ENCODE results near the gene C1QB. TPM values are rescaled to one million over a fixed set of nuclear protein-coding genes. Genes with fewer than 3 reads are reported as not detected.
"Not testable (repeated sequence)": the region's sequence is repeated elsewhere in the genome, so short reads cannot be mapped to it uniquely, and the experiment has no call there.

Gene C1QB
- total and polyA plus RNA-seq, 5 experiments from 2014 or later: not detected

GRCh38 chr1:22697980-22698379, 44.9 kb downstream of the C1QB start:
- no peak overlapping the region for H3K27ac Mint-ChIP-seq
- H3K9me3 Mint-ChIP-seq: no peaks in the 10 kb centered on the region
- ATAC-seq: no peak
- H3K4me3 Mint-ChIP-seq: no peak overlapping the region
- DNase-seq: peak in 1 of 10 donors; percentile 35
- no peaks in the 10 kb centered on the region for H3K36me3 Mint-ChIP-seq
- peaks cover 0 to 5% (median 0%) of the 10 kb centered on the region in 5 donors for H3K27me3 Mint-ChIP-seq
- H3K4me1 Mint-ChIP-seq: no peaks in the 10 kb centered on the region
- POLR2A ChIA-PET: no interaction called here

GRCh38 chr1:22699681-22700520, 46.9 kb downstream of the C1QB start:
- Mint-ChIP-seq H3K27ac (no peak overlapping the region), H3K36me3 (no peaks in the 10 kb centered on the region), H3K4me3 (no peak overlapping the region), H3K9me3 (no peaks in the 10 kb centered on the region), H3K27me3 (peaks cover 0 to 7% (median 3%) of the 10 kb centered on the region in 5 donors), H3K4me1 (no peaks in the 10 kb centered on the region)
- DNase-seq (peak in 1 of 10 donors; percentile 30), ATAC-seq (no peak)
- POLR2A ChIA-PET: no interaction called here

GRCh38 chr1:22702296-22703085, 49.5 kb downstream of the C1QB start:
- no peaks in the 10 kb centered on the region for H3K36me3 Mint-ChIP-seq
- H3K4me3 Mint-ChIP-seq: no peak overlapping the region
- DNase-seq (peak in 1 of 10 donors; percentile 2), ATAC-seq (no peak)
- POLR2A ChIA-PET: no interaction called here
- H3K27me3 Mint-ChIP-seq: peaks cover 5 to 15% (median 8%) of the 10 kb centered on the region in 5 donors
- no peaks in the 10 kb centered on the region for H3K4me1 Mint-ChIP-seq
- H3K27ac Mint-ChIP-seq: no peak overlapping the region
- no peaks in the 10 kb centered on the region for H3K9me3 Mint-ChIP-seq

- POLR2A ChIA-PET: no interaction called here
- no peak overlapping the region for H3K27ac Mint-ChIP-seq
- H3K4me1 Mint-ChIP-seq: peaks cover 0 to 8% (median 0%) of the 10 kb centered on the region in 4 donors
These were observed 51.5 kb downstream of the C1QB start for GRCh38 chr1:22704440-22705067.

GRCh38 chr1:22705586-22705985, 52.5 kb downstream of the C1QB start:
- Mint-ChIP-seq H3K4me3 (no peak overlapping the region), H3K4me1 (peaks cover 0 to 10% (median 2%) of the 10 kb centered on the region in 4 donors), H3K36me3 (peaks cover 0 to 2% (median 0%) of the 10 kb centered on the region in 3 donors), H3K9me3 (no peaks in the 10 kb centered on the region), H3K27ac (no peak overlapping the region), H3K27me3 (peaks cover 13 to 35% (median 35%) of the 10 kb centered on the region in 5 donors)
- POLR2A ChIA-PET: no interaction called here
- no peak for ATAC-seq
- no peak for DNase-seq

More at GRCh38 chr1:22704440-22705067, 51.5 kb downstream of the C1QB start:
- Mint-ChIP-seq H3K9me3 (no peaks in the 10 kb centered on the region), H3K36me3 (no peaks in the 10 kb centered on the region), H3K27me3 (peaks cover 10 to 31% (median 29%) of the 10 kb centered on the region in 5 donors), H3K4me3 (no peak overlapping the region)
- peak; percentile 36 to 79 (median 55) for DNase-seq
- ATAC-seq: peak; percentile 79 to 94

- H3K36me3 Mint-ChIP-seq: not testable (repeated sequence)
- peaks cover 0 to 10% (median 2%) of the 10 kb centered on the region in 4 donors for H3K4me1 Mint-ChIP-seq
These were observed 53.1 kb downstream of the C1QB start for GRCh38 chr1:22706100-22706499.

GRCh38 chr1:22708777-22709176, 55.7 kb downstream of the C1QB start:
- Mint-ChIP-seq H3K4me3 (peak overlapping the region in 7 of 10 donors; percentile 24 to 62 (median 37)), H3K36me3 (peaks cover 0 to 2% (median 0%) of the 10 kb centered on the region in 3 donors), H3K27me3 (peaks cover 22 to 53% (median 46%) of the 10 kb centered on the region in 5 donors), H3K9me3 (no peaks in the 10 kb centered on the region), H3K4me1 (peaks cover 0 to 20% (median 4%) of the 10 kb centered on the region in 4 donors), H3K27ac (no peak overlapping the region)
- ATAC-seq: no peak
- no peak for DNase-seq
- POLR2A ChIA-PET: no interaction called here

More at GRCh38 chr1:22706100-22706499, 53.1 kb downstream of the C1QB start:
- DNase-seq, H3K9me3 Mint-ChIP-seq, H3K4me3 Mint-ChIP-seq, H3K27ac Mint-ChIP-seq, POLR2A ChIA-PET, ATAC-seq: not testable (repeated sequence)
- H3K27me3 Mint-ChIP-seq: peaks cover 13 to 35% (median 32%) of the 10 kb centered on the region in 5 donors

GRCh38 chr1:22709227-22709626, 56.2 kb downstream of the C1QB start:
- Mint-ChIP-seq H3K27me3 (peaks cover 26 to 58% (median 49%) of the 10 kb centered on the region in 5 donors), H3K9me3 (no peaks in the 10 kb centered on the region), H3K27ac (no peak overlapping the region), H3K36me3 (peaks cover 0 to 2% (median 0%) of the 10 kb centered on the region in 3 donors), H3K4me3 (peak overlapping the region in 6 of 10 donors; percentile 23 to 72 (median 53)), H3K4me1 (peaks cover 0 to 20% (median 4%) of the 10 kb centered on the region in 4 donors)
- DNase-seq (no peak), ATAC-seq (no peak)
- POLR2A ChIA-PET: no interaction called here

GRCh38 chr1:22709891-22710700, 57.1 kb downstream of the C1QB start:
- H3K36me3 Mint-ChIP-seq: peaks cover 0 to 2% (median 0%) of the 10 kb centered on the region in 3 donors
- ATAC-seq: peak; percentile 50 to 57
- peak in 5 of 10 donors; percentile 6 to 38 (median 23) for DNase-seq
- H3K9me3 Mint-ChIP-seq: no peaks in the 10 kb centered on the region
- H3K4me3 Mint-ChIP-seq: peak overlapping the region; percentile 63 to 84 (median 74)
- peaks cover 0 to 20% (median 4%) of the 10 kb centered on the region in 4 donors for H3K4me1 Mint-ChIP-seq
- H3K27ac Mint-ChIP-seq: no peak overlapping the region
- H3K27me3 Mint-ChIP-seq: peaks cover 32 to 66% (median 56%) of the 10 kb centered on the region in 5 donors
- POLR2A ChIA-PET: no interaction called here

- peak within 1 kb of the TSS; percentile 63 to 84 (median 74) for H3K4me3 Mint-ChIP-seq
- peaks cover 0 to 20% (median 4%) of the 10 kb centered on the region in 4 donors for H3K4me1 Mint-ChIP-seq
- POLR2A ChIA-PET: no interaction called here
- H3K27ac Mint-ChIP-seq: no peak within 1 kb of the TSS
- H3K27me3 Mint-ChIP-seq: peaks cover 30 to 72% (median 57%) of the 10 kb centered on the region in 5 donors
- H3K9me3 Mint-ChIP-seq: no peaks in the 10 kb centered on the region
- H3K36me3 Mint-ChIP-seq: peaks cover 0 to 2% (median 0%) of the 10 kb centered on the region in 3 donors
- DNase-seq (peak in 4 of 10 donors; percentile 11 to 33 (median 28)), ATAC-seq (peak; percentile 70 to 89)
These were observed 57.6 kb downstream of the C1QB start, which contains the start of gene EPHB2 for GRCh38 chr1:22710701-22711049. TSS of gene EPHB2 (plus strand) at chr1:22710839. CDS start at chr1:22710983, 144 bp downstream.

- DNase-seq (no peak), ATAC-seq (peak in 1 of 2 donors; percentile 30)
- POLR2A ChIA-PET: no interaction called here
- no peak overlapping the region for H3K4me3 Mint-ChIP-seq
- H3K27me3 Mint-ChIP-seq: peaks cover 29 to 76% (median 60%) of the 10 kb centered on the region in 5 donors
- peaks cover 0 to 2% (median 0%) of the 10 kb centered on the region in 3 donors for H3K36me3 Mint-ChIP-seq
- H3K9me3 Mint-ChIP-seq: no peaks in the 10 kb centered on the region
- H3K4me1 Mint-ChIP-seq: peaks cover 0 to 20% (median 4%) of the 10 kb centered on the region in 4 donors
- no peak overlapping the region for H3K27ac Mint-ChIP-seq
These were observed 58.0 kb downstream of the C1QB start for GRCh38 chr1:22711071-22711470.
